Measurements from ENCODE around the gene GAPT. TPM values are rescaled to one million over a fixed set of nuclear protein-coding genes. Genes with fewer than 3 reads are reported as not detected.
"Not testable (repeated sequence)": the region's sequence is repeated elsewhere in the genome, so short reads cannot be mapped to it uniquely, and the experiment has no call there.

The GAPT gene
- total RNA-seq, 4 donors from 2014 or later: 0.57 to 18.2 (median 0.67) TPM; not detected in 1

DNA sequence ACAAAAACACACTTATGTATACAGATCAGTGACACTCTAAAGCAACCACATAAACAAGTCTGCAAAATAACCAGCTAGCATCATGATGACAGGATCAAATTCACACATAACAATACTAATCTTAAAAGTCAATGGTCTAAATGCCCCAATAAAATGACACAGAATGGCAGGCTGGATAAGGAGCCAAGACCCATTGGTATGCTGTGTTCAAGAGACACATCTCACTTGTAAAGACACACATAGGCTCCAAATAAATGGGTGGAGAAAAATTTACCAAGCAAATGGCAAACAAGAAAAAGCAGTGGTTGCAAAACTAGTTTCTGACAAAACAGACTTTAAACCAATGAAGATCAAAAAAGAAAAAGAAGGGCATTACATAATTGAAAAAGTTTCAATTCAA lies 26.0 kb downstream of the GAPT start:
- Histone ChIP-seq H3K27me3 (no peaks in the 10 kb centered on the region), H3K36me3 (no peaks in the 10 kb centered on the region), H3K4me3 (no peak overlapping the region), H3K4me1 (no peaks in the 10 kb centered on the region), H3K9me3 (peaks cover 0 to 8% (median 0%) of the 10 kb centered on the region in 4 donors), H3K27ac (no peak overlapping the region)
- TF ChIP-seq CTCF (IDR thresholded peaks at IDR 0.05): no peak
- no peak for TF ChIP-seq POLR2A (IDR thresholded peaks at IDR 0.05)
- no peak for DNase-seq

GRCh38 chr5:58523956-58524355 lies 32.7 kb downstream of the GAPT start:
- no peak for DNase-seq
- H3K4me3 ChIP-seq: no peak overlapping the region
- no peak overlapping the region for H3K27ac ChIP-seq
- H3K9me3 ChIP-seq: no peaks in the 10 kb centered on the region
- H3K27me3 ChIP-seq: no peaks in the 10 kb centered on the region
- H3K4me1 ChIP-seq: no peaks in the 10 kb centered on the region
- TF ChIP-seq POLR2A (IDR thresholded peaks at IDR 0.05) (no peak), CTCF (IDR thresholded peaks at IDR 0.05) (no peak)
- H3K36me3 ChIP-seq: no peaks in the 10 kb centered on the region

DNA sequence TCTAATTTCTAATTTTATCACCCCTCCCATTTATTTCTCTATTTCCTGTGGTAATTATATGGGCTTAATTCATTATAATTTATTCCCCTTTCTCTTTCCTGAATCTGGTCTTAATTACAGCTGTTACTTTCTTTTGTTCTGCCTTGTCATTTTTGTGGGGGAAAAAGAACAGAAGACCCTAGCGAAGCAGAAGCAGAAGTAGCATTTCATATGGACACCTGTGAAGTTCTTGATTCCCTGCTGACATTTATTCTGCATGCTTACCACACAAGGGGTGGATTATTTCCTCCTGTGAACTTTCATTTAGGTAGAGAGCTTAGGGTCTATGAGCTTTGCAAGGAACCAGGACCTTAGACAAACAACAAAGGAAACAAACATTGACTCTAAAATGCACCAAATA lies 33.3 kb downstream of the GAPT start:
- Histone ChIP-seq H3K9me3 (no peaks in the 10 kb centered on the region), H3K36me3 (no peaks in the 10 kb centered on the region), H3K27ac (no peak overlapping the region), H3K4me3 (no peak overlapping the region), H3K4me1 (no peaks in the 10 kb centered on the region), H3K27me3 (no peaks in the 10 kb centered on the region)
- TF ChIP-seq POLR2A (IDR thresholded peaks at IDR 0.05): no peak
- TF ChIP-seq CTCF (IDR thresholded peaks at IDR 0.05): no peak
- no peak for DNase-seq

GRCh38 chr5:58530942-58531490 lies 39.8 kb downstream of the GAPT start:
- DNase-seq: no peak
- no peak for TF ChIP-seq POLR2A (IDR thresholded peaks at IDR 0.05)
- TF ChIP-seq CTCF (IDR thresholded peaks at IDR 0.05): no peak
- H3K4me3 ChIP-seq: no peak overlapping the region
- H3K27ac ChIP-seq: no peak overlapping the region
- no peaks in the 10 kb centered on the region for H3K27me3 ChIP-seq
- no peaks in the 10 kb centered on the region for H3K4me1 ChIP-seq
- no peaks in the 10 kb centered on the region for H3K36me3 ChIP-seq
- H3K9me3 ChIP-seq: no peaks in the 10 kb centered on the region

DNA sequence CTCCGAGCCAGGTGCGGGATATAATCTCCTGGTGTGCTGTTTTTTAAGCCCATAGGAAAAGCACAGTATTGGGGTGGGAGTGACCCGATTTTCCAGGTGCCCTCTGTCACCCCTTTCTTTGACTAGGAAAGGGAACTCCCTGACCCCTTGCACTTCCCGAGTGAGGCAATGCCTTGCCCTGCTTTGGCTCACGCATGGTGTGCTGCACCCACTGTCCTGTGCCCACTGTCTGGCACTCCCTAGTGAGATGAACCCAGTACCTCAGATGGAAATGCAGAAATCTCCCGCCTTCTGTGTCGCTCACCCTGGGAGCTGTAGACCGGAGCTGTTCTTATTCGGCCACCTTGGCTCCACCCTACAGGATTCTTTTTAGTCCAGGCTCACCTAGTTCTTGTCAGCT lies 50.7 kb downstream of the GAPT start:
- DNase-seq, H3K4me3 ChIP-seq, H3K36me3 ChIP-seq, H3K27me3 ChIP-seq, H3K4me1 ChIP-seq, H3K9me3 ChIP-seq, H3K27ac ChIP-seq: not testable (repeated sequence)

GRCh38 chr5:58542709-58543108 lies 51.5 kb downstream of the GAPT start:
- no peaks in the 10 kb centered on the region for H3K36me3 ChIP-seq
- H3K9me3 ChIP-seq: no peaks in the 10 kb centered on the region
- TF ChIP-seq CTCF (IDR thresholded peaks at IDR 0.05) (no peak), POLR2A (IDR thresholded peaks at IDR 0.05) (no peak)
- H3K27me3 ChIP-seq: no peaks in the 10 kb centered on the region
- no peaks in the 10 kb centered on the region for H3K4me1 ChIP-seq
- no peak overlapping the region for H3K27ac ChIP-seq
- DNase-seq: no peak
- H3K4me3 ChIP-seq: no peak overlapping the region
